HG03097 (cell line): Measurements from ENCODE around the gene CUTA.
A peak's percentile ranks its signal among the peaks of the same experiment; 100 is the strongest.
"Not testable (repeated sequence)": the region's sequence is repeated elsewhere in the genome, so short reads cannot be mapped to it uniquely, and the experiment has no call there.

ENCODE experiments used
- ATAC-seq: cut with Tn5 transposase; IDR thresholded peaks from one replicate; pipeline ENCODE4 v1.9.1; 2021; ENCODE audit not compliant: unreplicated experiment, low FRiP score

CUTA gene

GRCh38 chr6:33407132-33407718 lies 10.7 kb downstream of the CUTA start:
- no peak for ATAC-seq

GRCh38 chr6:33406126-33406525 lies 11.8 kb downstream of the CUTA start:
- ATAC-seq = no peak

GRCh38 chr6:33405386-33405940 lies 12.4 kb downstream of the CUTA start:
- ATAC-seq = no peak

- no peak for ATAC-seq
Measured at GRCh38 chr6:33404884-33405283, 13.0 kb downstream of the CUTA start.

DNA sequence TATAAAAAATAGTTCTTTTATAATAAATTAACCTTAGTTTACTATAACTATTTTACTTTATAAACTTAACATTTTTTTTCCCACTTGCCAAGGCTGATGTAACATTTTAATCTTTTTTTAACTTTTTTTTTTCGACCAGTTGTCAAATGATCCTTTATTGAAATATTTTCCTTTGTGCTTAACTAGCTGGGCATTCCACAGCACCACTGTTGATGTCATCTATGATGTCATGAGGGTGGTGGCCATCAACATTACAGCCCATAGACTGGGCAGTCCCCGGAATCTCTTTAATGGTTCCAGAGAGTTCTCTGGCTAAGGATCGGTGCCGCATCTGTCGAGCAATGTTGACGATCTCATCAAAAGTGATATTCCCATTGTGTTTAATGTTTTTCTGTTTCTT lies 18.0 kb downstream of the CUTA start:
- ATAC-seq = not testable (repeated sequence)

DNA sequence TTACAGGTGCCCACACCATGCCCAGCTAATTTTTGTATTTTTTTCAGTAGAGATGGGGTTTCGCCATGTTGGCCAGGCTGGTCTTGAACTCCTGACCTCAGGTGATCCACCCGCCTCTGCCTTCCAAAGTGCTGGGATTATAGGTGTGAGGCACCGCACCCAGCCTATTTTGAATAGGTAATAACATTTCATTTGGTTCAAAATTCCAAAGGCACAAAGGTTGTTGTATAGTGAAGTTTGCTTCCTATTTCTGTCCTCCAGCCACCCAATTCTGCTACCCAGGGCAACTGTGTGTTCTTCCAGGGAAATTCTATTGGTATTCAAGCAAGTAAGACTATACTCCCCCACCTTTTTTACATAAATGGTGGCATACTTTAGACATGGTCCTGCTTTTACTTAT lies 19.3 kb downstream of the CUTA start:
- not testable (repeated sequence) for ATAC-seq

GRCh38 chr6:33397541-33397940 lies 20.4 kb downstream of the CUTA start:
- no peak for ATAC-seq

DNA sequence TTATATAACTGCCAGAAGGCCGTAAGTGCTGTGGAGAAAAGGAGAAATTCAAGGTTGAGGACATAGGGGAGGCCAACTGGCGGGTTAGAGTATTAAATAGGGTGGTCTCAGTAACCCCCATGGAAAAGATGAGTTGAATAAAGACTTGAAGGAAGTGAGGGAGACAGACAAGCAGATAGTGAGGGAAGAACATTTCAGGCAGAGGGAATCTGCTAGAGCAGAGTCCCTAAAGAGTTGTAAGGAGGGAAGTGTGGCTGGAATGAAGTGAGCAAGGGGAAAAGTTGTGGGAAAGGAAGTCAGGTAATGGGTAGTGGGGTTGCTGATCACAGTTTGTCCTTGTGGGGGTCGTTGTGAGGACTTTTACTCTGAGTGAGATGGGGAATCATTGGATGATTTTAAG lies 24.9 kb downstream of the CUTA start:
- ATAC-seq = no peak

GRCh38 chr6:33392595-33392948 lies 25.3 kb downstream of the CUTA start:
- ATAC-seq = no peak

- ATAC-seq = no peak
Measured at GRCh38 chr6:33391922-33392594, 25.8 kb downstream of the CUTA start.

- peak; percentile 85 for ATAC-seq
Measured at GRCh38 chr6:33391278-33391921, 26.5 kb downstream of the CUTA start, which contains the start of gene KIFC1. Gene KIFC1, plus strand, starts transcription at chr6:33391823. Its CDS starts 163 bp downstream, at chr6:33391986.

DNA sequence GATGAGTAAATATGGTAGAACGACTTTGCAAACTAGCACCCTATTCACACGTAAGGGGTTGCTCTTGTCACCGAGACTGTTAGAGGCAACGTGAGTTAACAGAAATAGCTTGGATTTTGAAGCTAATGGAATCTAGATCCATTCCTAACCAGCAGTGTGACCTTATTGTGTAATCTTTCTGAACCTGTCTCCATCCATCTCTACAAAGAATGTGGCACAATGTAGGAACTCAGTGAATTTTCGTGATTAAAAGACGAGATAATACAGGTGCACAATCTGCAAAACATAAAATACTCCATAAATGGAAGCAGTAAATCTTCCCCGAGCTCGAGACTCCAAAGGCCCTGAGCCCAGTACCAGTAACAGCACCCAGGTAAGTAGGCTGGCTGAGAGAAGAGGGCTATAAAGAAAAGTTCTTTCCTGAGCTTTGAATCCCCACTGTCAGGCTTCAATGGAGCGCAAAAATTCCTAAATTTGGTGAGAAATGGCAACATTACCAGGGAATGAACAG lies 27.1 kb downstream of the CUTA start:
- no peak for ATAC-seq

- no peak for ATAC-seq
Measured at GRCh38 chr6:33390173-33390572, 27.7 kb downstream of the CUTA start.

DNA sequence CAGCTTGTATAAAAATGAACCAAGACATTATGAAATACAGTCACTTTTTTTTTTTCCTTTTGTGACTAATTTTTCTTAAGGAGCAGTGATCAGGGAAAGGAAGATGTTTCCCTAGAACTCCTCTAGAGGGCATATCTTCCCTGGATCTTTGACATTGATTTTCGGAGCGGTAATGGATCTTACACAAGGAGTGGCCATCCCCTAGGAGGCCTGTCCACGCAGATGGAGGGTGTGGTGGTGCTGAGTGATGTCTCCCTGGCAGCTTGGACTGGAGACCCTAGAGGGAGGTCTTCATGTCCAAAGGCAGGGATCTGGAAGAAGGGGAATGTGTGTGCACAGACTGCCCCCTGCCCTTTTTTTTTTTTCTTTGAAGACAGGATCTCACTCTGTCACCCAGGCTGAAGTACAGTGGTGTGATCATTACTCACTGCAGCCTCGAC lies 33.3 kb downstream of the CUTA start:
- ATAC-seq = no peak

DNA sequence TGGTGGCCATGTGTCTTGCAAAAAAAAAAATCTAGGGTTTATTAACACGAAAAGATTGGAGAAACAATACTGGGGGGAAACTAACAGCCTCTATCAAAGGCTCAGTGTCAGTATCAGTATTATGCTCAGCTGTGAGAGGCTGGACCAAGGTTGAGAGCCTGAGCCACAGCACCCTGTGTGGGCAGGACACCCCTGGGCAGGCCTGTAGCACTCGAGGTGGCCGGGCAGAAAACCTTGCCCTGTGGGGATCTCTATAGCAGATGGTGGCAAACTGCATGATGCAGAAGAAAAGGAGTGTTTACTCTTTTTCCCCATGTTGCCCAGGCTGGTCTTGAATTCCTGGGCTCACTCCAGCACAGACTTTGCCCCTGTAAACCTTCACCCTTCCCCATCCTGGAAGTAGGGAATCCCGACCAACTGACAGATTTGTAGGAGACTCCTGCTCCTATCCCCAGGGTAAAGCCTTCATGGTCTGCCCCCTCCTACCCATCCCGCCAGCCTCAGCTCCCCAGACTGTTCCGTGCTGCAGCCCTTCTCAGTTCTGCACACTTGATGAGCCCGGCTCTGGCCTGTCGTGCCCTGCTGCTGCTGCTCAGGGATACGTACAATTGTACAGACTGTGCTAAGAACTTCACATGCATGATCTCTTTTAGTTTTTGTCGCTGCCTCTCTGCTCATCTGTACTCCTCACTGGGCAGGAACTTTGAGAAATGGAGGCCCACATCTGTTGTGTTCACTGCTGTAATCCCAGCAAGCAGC lies 34.3 kb downstream of the CUTA start:
- no peak for ATAC-seq

DNA sequence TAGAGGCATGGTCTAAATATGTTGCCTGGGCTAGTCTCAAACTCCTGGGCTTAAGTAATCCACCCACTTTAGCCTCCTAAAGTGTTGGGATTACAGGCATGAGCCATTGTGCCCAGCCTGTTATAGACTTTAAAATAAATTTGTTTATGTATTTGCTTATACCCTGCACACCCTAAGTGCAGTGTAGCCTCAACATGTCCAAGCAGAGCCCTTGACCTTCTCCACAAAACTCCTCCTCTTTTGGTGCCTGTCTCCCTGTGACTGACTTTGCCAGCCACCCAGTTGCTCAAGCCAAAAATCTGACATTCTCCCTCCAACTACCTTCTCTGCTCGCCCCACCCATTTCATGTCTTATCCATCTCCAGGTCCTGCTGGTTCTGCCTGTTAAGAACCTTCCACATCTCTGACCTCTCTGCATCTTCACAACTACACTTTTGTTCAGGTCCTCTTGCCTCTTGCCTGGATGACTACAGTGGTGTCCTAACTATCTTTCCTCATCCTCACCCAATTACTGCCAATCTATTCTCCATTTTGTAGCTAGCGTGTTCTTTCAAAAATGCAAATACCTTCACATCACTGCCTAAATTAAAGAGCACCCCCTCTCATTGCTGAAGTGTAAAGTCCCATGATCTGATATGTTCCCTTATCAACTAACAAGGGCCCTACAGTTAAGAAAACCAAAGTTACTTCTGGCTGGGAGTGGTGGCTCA lies 37.5 kb downstream of the CUTA start:
- no peak for ATAC-seq

DNA sequence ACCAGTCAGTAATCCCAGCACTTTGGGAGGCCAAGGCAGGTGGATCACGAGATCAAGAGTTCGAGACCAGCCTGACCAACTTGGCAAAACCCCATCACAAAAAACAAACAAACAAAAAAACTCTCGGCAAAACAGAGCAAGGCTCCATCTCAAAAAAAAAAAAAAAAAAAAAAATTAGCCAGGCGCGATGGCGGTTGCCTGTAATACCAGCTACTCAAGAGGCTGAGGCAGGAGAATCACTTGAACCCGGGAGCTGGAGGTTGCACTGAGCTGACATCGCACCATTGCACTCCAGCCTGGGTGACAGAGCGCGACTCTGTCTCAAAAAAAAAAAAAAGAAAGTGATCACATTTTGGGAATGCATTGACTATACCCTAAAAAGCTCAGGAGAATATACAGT lies 38.7 kb downstream of the CUTA start:
- ATAC-seq = not testable (repeated sequence)

GRCh38 chr6:33377171-33377570 lies 40.7 kb downstream of the CUTA start:
- ATAC-seq = no peak

GRCh38 chr6:33375143-33375671 lies 42.7 kb downstream of the CUTA start:
- ATAC-seq = no peak
